ENCODE measurements around the gene DEUP1. TPM values are rescaled to one million over a fixed set of nuclear protein-coding genes. Genes with fewer than 3 reads are reported as not detected.

DEUP1 gene
- total and polyA plus RNA-seq, 12 donors: 0.76 TPM; not detected in 11

GRCh38 chr11:93482556-93482955 lies 152.0 kb downstream of the DEUP1 start:
- no peak for DNase-seq
- Histone ChIP-seq H3K9me3 (no peaks in the 10 kb centered on the region), H3K27ac (no peak overlapping the region), H3K4me1 (peaks cover 0 to 29% (median 7%) of the 10 kb centered on the region in 9 donors), H3K27me3 (no peaks in the 10 kb centered on the region), H3K36me3 (peaks cover 0 to 24% (median 0%) of the 10 kb centered on the region in 9 donors), H3K4me3 (no peak overlapping the region)
- intact Hi-C loops (cut with DNase I): loop anchor here in 4 of 10 donors (5.0 to 10.0 kb wide), 3 partner anchors 60 to 172 kb away; partner anchors contain the start of gene SMCO4 (in 3 of the 4)
- no peak for ATAC-seq
- TF ChIP-seq, protein P1, sequence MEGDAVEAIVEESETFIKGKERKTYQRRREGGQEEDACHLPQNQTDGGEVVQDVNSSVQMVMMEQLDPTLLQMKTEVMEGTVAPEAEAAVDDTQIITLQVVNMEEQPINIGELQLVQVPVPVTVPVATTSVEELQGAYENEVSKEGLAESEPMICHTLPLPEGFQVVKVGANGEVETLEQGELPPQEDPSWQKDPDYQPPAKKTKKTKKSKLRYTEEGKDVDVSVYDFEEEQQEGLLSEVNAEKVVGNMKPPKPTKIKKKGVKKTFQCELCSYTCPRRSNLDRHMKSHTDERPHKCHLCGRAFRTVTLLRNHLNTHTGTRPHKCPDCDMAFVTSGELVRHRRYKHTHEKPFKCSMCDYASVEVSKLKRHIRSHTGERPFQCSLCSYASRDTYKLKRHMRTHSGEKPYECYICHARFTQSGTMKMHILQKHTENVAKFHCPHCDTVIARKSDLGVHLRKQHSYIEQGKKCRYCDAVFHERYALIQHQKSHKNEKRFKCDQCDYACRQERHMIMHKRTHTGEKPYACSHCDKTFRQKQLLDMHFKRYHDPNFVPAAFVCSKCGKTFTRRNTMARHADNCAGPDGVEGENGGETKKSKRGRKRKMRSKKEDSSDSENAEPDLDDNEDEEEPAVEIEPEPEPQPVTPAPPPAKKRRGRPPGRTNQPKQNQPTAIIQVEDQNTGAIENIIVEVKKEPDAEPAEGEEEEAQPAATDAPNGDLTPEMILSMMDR (IDR thresholded peaks at IDR 0.05): no peak
- 42 to 63% methylated on average over 10 of the region's 10 CpGs for WGBS, 2 donors

DNA sequence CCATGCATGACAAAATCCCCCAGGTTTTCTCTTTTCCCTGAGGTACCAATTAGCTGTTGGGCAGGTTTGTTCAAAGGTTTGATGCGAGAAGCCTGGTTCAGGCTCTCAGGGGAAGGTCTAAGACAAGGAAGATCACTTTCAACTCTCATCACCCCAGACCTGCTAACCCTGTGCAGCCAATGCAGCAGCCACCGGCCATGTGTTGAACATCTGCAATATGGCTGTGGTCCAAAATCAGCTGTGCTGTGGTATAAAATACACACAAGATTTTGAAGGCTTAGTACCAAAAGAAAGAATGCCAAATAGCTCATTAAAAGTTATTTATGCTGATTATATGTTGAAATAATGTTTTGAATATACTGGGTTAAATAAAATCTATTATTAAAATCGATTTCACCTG lies 154.2 kb downstream of the DEUP1 start:
- H3K9me3 ChIP-seq: no peaks in the 10 kb centered on the region
- no peak overlapping the region for H3K27ac ChIP-seq
- ATAC-seq: no peak
- no peaks in the 10 kb centered on the region for H3K27me3 ChIP-seq
- WGBS, 2 donors: 48 to 54% methylated on average over 3 of the region's 3 CpGs
- intact Hi-C loops (cut with DNase I): loop anchor here in 5 of 10 donors (5.0 to 10.0 kb wide), 3 partner anchors 58 to 170 kb away; partner anchors contain the start of gene SMCO4 (in 4 of the 5)
- no peak for DNase-seq
- TF ChIP-seq, protein P1 (IDR thresholded peaks at IDR 0.05): no peak
- H3K4me1 ChIP-seq: peaks cover 0 to 29% (median 7%) of the 10 kb centered on the region in 9 donors
- H3K36me3 ChIP-seq: peaks cover 0 to 20% (median 0%) of the 10 kb centered on the region in 9 donors
- no peak overlapping the region for H3K4me3 ChIP-seq

- intact Hi-C loops (cut with DNase I): loop anchor here in 3 of 10 donors (5.0 to 10.0 kb wide), 3 partner anchors 56 to 169 kb away; partner anchors contain the start of gene SMCO4 (in 2 of the 3)
- WGBS, 2 donors: 89 to 94% methylated on average over 2 of the region's 2 CpGs
- ATAC-seq (no peak), DNase-seq (no peak)
- H3K9me3 ChIP-seq: no peaks in the 10 kb centered on the region
- peaks cover 0 to 29% (median 7%) of the 10 kb centered on the region in 9 donors for H3K4me1 ChIP-seq
- H3K27ac ChIP-seq: no peak overlapping the region
- no peak overlapping the region for H3K4me3 ChIP-seq
- no peaks in the 10 kb centered on the region for H3K27me3 ChIP-seq
- peaks cover 0 to 24% (median 0%) of the 10 kb centered on the region in 9 donors for H3K36me3 ChIP-seq
- TF ChIP-seq, protein P1 (IDR thresholded peaks at IDR 0.05): no peak
Observed at GRCh38 chr11:93485983-93486382, 155.4 kb downstream of the DEUP1 start.

DNA sequence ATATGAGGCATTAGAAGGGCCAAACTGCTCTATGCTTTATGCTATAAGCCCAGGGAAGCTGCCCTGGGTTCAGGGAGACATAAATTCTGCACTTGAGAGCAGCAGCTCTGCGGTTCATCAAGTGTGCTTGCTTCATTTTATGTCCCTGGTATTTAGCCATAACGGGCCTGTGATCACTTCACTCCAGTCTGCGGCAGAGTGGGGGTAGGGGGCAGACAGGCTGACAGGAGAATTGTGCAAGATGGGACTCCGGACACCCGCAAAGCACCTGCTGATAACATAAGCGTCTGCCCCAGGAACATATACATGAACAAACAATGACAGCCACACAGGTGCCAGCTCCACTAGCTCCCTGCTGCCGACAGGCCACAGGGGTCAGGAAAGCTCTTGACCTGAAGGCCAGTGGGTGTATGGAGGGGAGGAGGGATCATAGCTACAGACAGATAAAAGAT lies 156.5 kb downstream of the DEUP1 start:
- H3K27ac ChIP-seq: no peak overlapping the region
- intact Hi-C loops (cut with DNase I): loop anchor here in 3 of 10 donors (5.0 to 10.0 kb wide), 3 partner anchors 55 to 168 kb away; partner anchors contain the start of gene SMCO4 (in 2 of the 3)
- no peak for DNase-seq
- ATAC-seq: peak in 4 of 8 donors; percentile 22 to 57 (median 45)
- H3K27me3 ChIP-seq: no peaks in the 10 kb centered on the region
- peaks cover 0 to 26% (median 0%) of the 10 kb centered on the region in 9 donors for H3K36me3 ChIP-seq
- H3K4me3 ChIP-seq: no peak overlapping the region
- H3K9me3 ChIP-seq: no peaks in the 10 kb centered on the region
- TF ChIP-seq, protein P1 (IDR thresholded peaks at IDR 0.05): no peak
- WGBS, 2 donors: 49 to 55% methylated on average over 7 of the region's 7 CpGs
- H3K4me1 ChIP-seq: peaks cover 0 to 24% (median 7%) of the 10 kb centered on the region in 9 donors

Other genes with a start within 250 kb of the DEUP1 start
- gene SLC36A4, start 132.8 kb upstream of the DEUP1 start, total RNA-seq: 10 to 100 TPM in 2 of 10 donors, 1 to 10 TPM in 8; 3.1 to 11.4 (median 7.1) TPM
- gene SLC36A4, start 132.8 kb upstream of the DEUP1 start, polyA plus RNA-seq: 10 to 100 TPM in 1 of 2 donors, 1 to 10 TPM in 1; 3.4 to 10.6 TPM
- gene SMCO4, start 212.6 kb downstream of the DEUP1 start, total RNA-seq: 10 to 100 TPM; 30.1 to 59.0 (median 44.8) TPM
- gene SMCO4, start 212.6 kb downstream of the DEUP1 start, polyA plus RNA-seq: 10 to 100 TPM; 23.1 to 85.5 TPM